CD4-positive, alpha-beta T cell (primary cell): Measurements from ENCODE around the gene TANGO2. TPM values are rescaled to one million over a fixed set of nuclear protein-coding genes. Genes with fewer than 3 reads are reported as not detected.

Experiments used
- ATAC-seq: fragments of 200-7000 bp; cut with Tn5 transposase; one replicate; pipeline ENCODE4 v1.10.0; 2022; ENCODE audit warnings: mild to moderate bottlenecking; ENCODE audit not compliant: poor library complexity
- CTCF ChIA-PET: fragments of 350-600 bp; sonication (Branson Sonifier 250); formaldehyde crosslinking; loops from one replicate; lab custom pipeline; 2021; ENCODE audit warnings: antibody characterized with exemption, inconsistent platforms; lab: Charles Lee
- POLR2A ChIA-PET: fragments of 350-600 bp; sonication (Branson Sonifier 250); formaldehyde crosslinking; loops from one replicate; lab custom pipeline; 2021; ENCODE audit warnings: antibody characterized with exemption, inconsistent platforms; lab: Charles Lee
- DNase-seq, 14 experiments: peaks; one replicate each; pipeline ENCODE4 v3.0.0-alpha.2; 2013 to 2020; ENCODE audit warnings: mixed read lengths in 2 of 14
- H3K27ac ChIP-seq, 2 donors: one replicate each; pipeline versions ENCODE4 v1.5.1 to v1.7.0; 2013; ENCODE audit warnings: low read length in 2 of 2, low read depth in 1 of 2, mild to moderate bottlenecking in 1 of 2
- H3K27me3 ChIP-seq, 2 experiments: 1 replicate in 1 of 2; 2 replicates in 1 of 2; pipeline versions ENCODE4 v1.6.1 to v1.7.0; 2013; ENCODE audit warnings: low read length in 2 of 2, control low read depth in 1 of 2, mild to moderate bottlenecking in 1 of 2, moderate library complexity in 1 of 2; ENCODE audit not compliant: insufficient read depth in 2 of 2, control insufficient read depth in 1 of 2
- H3K36me3 ChIP-seq: one replicate; pipeline ENCODE4 v1.6.1; 2013; ENCODE audit warnings: low read length, control low read depth; ENCODE audit not compliant: insufficient read depth
- H3K4me1 ChIP-seq: one replicate; pipeline ENCODE4 v1.6.1; 2013; ENCODE audit warnings: low read length, control low read depth; ENCODE audit not compliant: insufficient read depth
- H3K4me3 ChIP-seq: one replicate; pipeline ENCODE4 v1.5.1; 2013; ENCODE audit warnings: mild to moderate bottlenecking, low read length, moderate library complexity
- H3K9me3 ChIP-seq, 2 experiments: 1 replicate in 1 of 2; 2 replicates in 1 of 2; pipeline versions ENCODE4 v1.6.1 to v1.7.0; 2013; ENCODE audit warnings: low read length in 2 of 2, mild to moderate bottlenecking in 2 of 2, control low read depth in 1 of 2, moderate library complexity in 1 of 2; ENCODE audit not compliant: control insufficient read depth in 1 of 2, insufficient read depth in 1 of 2
- H3K27ac Mint-ChIP-seq: one replicate; pipeline ENCODE4 v1.8.0; 2020; ENCODE audit warnings: mixed read lengths
- H3K27me3 Mint-ChIP-seq: one replicate; pipeline ENCODE4 v1.8.0; 2021; ENCODE audit warnings: mixed read lengths
- H3K36me3 Mint-ChIP-seq: one replicate; pipeline ENCODE4 v1.8.0; 2021; ENCODE audit warnings: low read depth, mixed read lengths
- H3K4me1 Mint-ChIP-seq: one replicate; pipeline ENCODE4 v1.8.0; 2021; ENCODE audit warnings: low read depth, mixed read lengths
- H3K4me3 Mint-ChIP-seq: one replicate; pipeline ENCODE4 v1.8.0; 2020; ENCODE audit warnings: mild to moderate bottlenecking, mixed read lengths
- H3K9me3 Mint-ChIP-seq: one replicate; pipeline ENCODE4 v1.8.0; 2020; ENCODE audit warnings: mixed read lengths
- intact Hi-C, 2 experiments: fragments of 100-400 bp; cut with DNase I in 1 of 2; cut with micrococcal nuclease in 1 of 2; formaldehyde crosslinking; loops; one replicate each; pipeline versions ENCODE4 v1.15.1 to v1.9.0; 2023 to 2025; cut with DNase I, micrococcal nuclease
- total RNA-seq, 174 experiments: library from RNA in 2 of 174; stranded (reverse) in 2 of 174; gene quantifications; one replicate each; pipeline ENCODE4 v1.2.3 and lab custom pipeline; 2021 to 2026
- TF ChIP-seq, protein P1 (sequence below): fragments of 200-600 bp; IDR thresholded peaks from one replicate; pipeline ENCODE4 v1.8.0; 2022; ENCODE audit warnings: antibody characterized with exemption, mild to moderate bottlenecking

TANGO2 gene
- total RNA-seq, 2 experiments from 2014 or later: 10.3 to 10.5 TPM

DNA sequence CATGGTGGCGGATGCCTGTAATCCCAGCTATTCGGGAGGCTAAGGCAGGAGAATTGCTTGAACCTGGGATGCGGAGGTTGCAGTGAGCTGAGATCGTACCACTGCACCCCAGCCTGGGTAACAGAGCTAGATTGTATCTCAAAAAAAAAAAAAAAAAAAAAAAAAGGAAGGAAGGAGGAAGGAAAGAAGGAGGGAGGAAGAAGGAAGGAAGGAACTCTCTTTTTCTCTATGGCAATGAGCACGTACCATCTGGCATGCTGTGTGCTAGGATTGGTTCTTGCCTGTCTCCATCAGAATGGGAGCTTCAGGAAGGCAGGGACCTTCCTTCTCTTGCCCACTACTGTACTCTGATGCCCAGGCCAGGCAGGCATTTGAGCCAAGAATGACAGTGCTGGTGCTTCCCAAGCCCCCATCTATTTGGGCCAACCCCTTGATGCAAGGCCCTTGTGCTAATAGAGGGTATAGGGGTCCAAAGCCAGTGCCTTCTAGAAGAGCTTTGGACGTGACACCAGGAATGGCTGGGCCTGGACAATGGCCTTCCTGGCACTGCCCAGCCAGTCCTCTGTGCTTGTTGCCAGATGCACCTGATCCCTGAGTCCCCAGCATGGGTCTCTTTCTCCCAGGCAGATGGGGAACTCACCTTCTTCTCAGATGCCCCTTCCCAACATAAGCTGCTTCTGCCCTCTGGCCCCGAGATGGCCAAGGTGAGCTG is 48.6 kb downstream of the TANGO2 start:
- POLR2A ChIA-PET: interaction anchor here (1.2 kb wide), 1 partner anchor 48 kb away, joined by 3 read pairs; the partner anchor contains the start of gene TRMT2A
- H3K36me3 Mint-ChIP-seq: peaks cover 4% of the 10 kb centered on the region
- ATAC-seq: no peak

GRCh38 chr22:20071524-20071972 is 50.6 kb downstream of the TANGO2 start:
- Histone ChIP-seq H3K9me3 (no peaks in the 10 kb centered on the region), H3K36me3 (no peaks in the 10 kb centered on the region), H3K27ac (no peak overlapping the region), H3K27me3 (no peaks in the 10 kb centered on the region), H3K4me3 (no peak overlapping the region), H3K4me1 (no peaks in the 10 kb centered on the region)
- intact Hi-C loops: no loop called here
- no peaks in the 10 kb centered on the region for H3K4me1 Mint-ChIP-seq
- ChIA-PET CTCF (no interaction called here), POLR2A (no interaction called here)
- TF ChIP-seq, protein P1, sequence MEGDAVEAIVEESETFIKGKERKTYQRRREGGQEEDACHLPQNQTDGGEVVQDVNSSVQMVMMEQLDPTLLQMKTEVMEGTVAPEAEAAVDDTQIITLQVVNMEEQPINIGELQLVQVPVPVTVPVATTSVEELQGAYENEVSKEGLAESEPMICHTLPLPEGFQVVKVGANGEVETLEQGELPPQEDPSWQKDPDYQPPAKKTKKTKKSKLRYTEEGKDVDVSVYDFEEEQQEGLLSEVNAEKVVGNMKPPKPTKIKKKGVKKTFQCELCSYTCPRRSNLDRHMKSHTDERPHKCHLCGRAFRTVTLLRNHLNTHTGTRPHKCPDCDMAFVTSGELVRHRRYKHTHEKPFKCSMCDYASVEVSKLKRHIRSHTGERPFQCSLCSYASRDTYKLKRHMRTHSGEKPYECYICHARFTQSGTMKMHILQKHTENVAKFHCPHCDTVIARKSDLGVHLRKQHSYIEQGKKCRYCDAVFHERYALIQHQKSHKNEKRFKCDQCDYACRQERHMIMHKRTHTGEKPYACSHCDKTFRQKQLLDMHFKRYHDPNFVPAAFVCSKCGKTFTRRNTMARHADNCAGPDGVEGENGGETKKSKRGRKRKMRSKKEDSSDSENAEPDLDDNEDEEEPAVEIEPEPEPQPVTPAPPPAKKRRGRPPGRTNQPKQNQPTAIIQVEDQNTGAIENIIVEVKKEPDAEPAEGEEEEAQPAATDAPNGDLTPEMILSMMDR: no peak
- no peak overlapping the region for H3K4me3 Mint-ChIP-seq
- no peaks in the 10 kb centered on the region for H3K27me3 Mint-ChIP-seq
- H3K36me3 Mint-ChIP-seq: no peaks in the 10 kb centered on the region
- no peaks in the 10 kb centered on the region for H3K9me3 Mint-ChIP-seq
- DNase-seq (no peak), ATAC-seq (no peak)
- H3K27ac Mint-ChIP-seq: no peak overlapping the region

More for the DNA sequence above, 48.6 kb downstream of the TANGO2 start:
- H3K27ac ChIP-seq: no peak overlapping the region
- intact Hi-C loops: no loop called here
- H3K27me3 ChIP-seq: no peaks in the 10 kb centered on the region
- Mint-ChIP-seq H3K4me1 (no peaks in the 10 kb centered on the region), H3K27ac (no peak overlapping the region), H3K9me3 (no peaks in the 10 kb centered on the region), H3K4me3 (no peak overlapping the region), H3K27me3 (no peaks in the 10 kb centered on the region)
- H3K36me3 ChIP-seq: peaks cover 3% of the 10 kb centered on the region
- H3K4me3 ChIP-seq: no peak overlapping the region
- TF ChIP-seq, protein P1: no peak
- no peaks in the 10 kb centered on the region for H3K9me3 ChIP-seq
- CTCF ChIA-PET: interaction anchor here (0.6 kb wide), 1 partner anchor 9 kb away, joined by 3 read pairs; no protein-coding TSS in a partner anchor
- no peaks in the 10 kb centered on the region for H3K4me1 ChIP-seq
- no peak for DNase-seq

DNA sequence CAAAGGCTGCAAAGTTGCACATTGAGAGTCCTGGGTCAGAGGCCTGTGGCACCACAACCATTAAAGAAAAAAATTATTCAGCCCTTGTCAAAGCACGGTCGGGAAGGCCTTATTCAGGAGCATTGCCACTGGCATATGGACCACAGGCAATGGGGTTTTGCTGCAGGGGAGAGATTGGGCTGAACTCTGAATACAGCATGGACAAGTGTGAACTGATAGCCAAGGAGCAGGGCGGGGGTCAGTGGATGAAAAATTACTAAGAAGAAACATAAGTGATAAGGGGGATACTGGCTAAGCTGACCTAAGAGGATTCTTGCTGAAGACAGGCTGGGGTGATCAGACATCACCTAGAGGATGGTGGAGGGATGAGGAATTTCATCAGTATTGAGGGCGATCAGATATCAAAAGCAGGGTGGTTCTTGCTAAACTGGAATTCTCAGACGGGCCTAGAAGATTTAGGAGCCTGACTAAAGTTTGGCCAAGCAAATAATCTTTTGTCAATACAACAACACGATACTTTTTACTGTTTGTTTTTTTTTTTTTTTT is 55.8 kb downstream of the TANGO2 start:
- no peaks in the 10 kb centered on the region for H3K9me3 Mint-ChIP-seq
- TF ChIP-seq, protein P1: no peak
- H3K27me3 Mint-ChIP-seq: no peaks in the 10 kb centered on the region
- ChIA-PET CTCF (no interaction called here), POLR2A (no interaction called here)
- Histone ChIP-seq H3K4me1 (peaks cover 20% of the 10 kb centered on the region), H3K36me3 (no peaks in the 10 kb centered on the region), H3K27ac (no peak overlapping the region), H3K9me3 (no peaks in the 10 kb centered on the region), H3K4me3 (no peak overlapping the region), H3K27me3 (no peaks in the 10 kb centered on the region)
- H3K27ac Mint-ChIP-seq: no peak overlapping the region
- H3K4me3 Mint-ChIP-seq: peak overlapping the region; percentile 78
- H3K4me1 Mint-ChIP-seq: peaks cover 17% of the 10 kb centered on the region
- DNase-seq (no peak), ATAC-seq (no peak)
- no peaks in the 10 kb centered on the region for H3K36me3 Mint-ChIP-seq
- intact Hi-C loops: loop anchor here in 1 of 2 experiments (5.0 kb wide), 1 partner anchor 89 kb away; no protein-coding TSS in a partner anchor
